Activated gamma-delta T cell treated with anti-CD3 and anti-CD28 coated beads, Interleukin-2, amount 50 U/mL, for 16 hours (primary cell): ENCODE measurements around the gene CRHR2.

Source experiments
- DNase-seq: peaks from one replicate; pipeline ENCODE4 v3.0.0-alpha.2; 2020; ENCODE audit warnings: low read depth

Gene CRHR2

DNA sequence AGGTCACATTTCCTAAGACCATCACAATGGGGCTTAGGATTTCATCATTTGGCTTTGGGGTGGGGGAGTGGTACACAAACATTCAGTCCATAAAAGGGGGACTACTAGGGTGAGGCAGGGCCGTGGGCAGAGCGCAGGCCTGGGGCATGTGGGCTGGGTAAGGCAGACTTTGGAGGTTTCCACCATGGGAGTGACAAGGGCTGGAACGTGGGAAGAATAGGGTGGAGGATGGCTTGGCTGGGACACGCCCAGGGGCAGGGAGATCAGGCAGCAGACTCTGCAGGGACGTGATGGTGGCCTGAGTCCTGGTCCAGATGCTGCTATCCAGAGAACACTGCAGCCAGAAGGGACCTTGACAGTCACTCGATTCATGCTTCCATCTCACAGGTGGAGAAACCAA is 24.7 kb upstream of the CRHR2 start:
- no peak for DNase-seq

DNA sequence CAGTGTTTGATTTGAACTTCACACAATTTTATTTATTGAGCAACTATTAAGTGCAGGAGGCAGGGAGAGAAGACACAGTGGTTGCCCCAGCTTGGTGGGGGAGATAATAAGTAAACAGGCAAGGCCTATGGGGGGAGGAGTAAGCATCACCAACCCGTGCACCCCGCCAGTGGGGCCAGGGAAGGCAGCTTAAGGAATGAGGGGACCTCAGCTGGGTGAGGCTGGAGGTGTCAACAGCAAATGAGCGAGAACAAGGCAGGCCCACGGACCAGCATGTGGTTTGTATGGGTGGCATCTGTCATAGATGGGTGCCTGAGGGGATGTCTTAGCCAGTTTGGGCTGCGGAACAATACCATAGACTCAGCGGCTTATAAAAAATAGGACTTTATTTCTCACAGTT is 24.1 kb upstream of the CRHR2 start:
- DNase-seq, result no peak

DNA sequence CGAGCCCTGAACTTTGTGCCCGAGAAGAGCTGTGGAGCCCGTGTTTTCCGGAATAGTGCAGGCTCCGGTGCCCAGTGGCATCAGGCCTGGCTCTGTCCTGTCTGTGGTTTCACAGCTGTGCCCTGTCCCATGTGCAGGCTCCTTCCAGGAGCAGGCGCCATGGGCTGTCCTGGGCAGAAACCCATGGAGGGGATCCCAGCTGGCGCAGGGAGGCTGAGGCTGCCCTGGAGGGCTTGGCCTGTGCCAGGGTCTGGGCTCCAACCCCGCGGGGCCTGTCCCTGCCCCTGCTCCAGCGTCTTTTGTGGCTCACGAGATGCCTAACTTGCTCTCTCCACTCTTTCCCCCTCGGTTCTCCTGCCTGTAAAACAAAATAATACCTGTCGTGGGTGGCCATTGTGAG is 23.3 kb upstream of the CRHR2 start:
- no peak for DNase-seq

DNA sequence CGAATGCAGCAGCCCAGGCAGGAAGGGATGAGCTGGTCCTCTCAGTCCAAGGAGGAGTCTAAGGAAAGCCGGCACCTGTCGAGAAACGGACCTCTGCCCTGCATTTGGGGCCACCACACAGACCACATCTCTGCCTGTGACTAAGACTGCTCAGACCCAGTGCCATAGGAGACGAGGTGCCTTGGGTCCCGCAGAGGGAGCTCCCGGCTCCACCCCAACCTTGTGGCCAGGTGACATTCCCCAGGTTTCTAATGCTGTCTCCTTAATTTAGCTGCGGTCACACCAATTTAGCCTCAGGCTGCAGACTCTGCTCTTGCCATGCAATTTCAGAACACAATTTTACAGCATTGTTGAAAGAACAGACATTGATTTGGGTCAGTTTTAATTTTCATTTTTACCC is 22.8 kb upstream of the CRHR2 start:
- no peak for DNase-seq

DNA sequence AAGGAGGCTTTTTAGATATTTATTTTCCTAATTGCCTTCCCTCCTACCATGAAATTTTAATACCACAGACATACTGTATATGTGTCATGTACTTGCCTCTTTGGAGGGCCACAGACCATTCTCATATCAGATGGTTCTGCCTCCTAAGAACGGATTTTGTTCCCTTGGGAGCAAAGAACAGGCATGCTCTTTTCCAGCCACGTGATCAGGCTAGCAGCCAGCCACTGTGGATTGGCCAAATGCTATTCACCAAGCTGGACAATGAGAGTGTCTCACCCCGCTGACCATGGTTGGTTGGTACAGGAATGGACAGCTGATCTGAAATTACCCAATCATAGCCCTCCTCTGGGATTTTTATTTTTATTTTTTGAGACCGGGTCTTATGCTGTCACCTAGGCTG is 21.5 kb upstream of the CRHR2 start:
- no peak for DNase-seq

DNA sequence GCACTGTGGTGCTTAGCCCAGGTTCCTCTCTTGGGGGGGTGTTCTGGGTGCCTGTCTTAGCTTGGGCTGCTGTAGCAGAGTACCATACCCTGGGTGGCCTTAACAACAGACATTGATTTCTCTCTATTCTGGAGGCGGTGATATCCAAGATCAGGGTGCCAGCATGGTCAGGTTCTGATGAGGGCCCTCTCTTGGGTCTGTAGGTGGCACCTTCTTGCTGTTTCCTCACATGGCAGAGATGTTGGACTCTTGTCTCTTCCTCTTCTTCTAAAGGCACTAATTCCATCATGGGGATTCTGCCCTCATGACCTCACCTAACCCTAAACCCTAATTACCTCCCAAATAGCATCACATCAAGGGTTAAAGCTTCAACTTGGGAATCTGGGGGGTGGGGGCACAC is 19.9 kb upstream of the CRHR2 start:
- no peak for DNase-seq

DNA sequence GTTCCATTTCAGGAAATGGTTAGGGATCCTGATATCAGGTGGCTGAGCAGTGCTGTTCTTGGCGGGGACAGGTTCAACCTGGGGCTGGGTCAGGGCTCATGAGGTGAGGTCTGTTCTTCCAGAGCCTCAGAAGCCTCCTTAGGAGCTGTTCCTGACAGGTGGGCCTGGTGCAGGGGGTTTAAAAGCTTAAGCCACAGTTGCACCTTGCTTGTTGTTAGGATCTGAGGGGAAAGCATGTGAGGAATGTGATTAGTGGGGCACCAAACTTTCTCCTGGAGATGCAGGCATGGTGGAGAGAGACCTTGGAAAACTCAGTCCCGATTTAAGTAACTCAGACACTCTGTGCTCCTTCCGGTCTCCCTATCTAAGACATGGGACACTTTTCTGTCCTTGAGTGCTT is 18.7 kb upstream of the CRHR2 start:
- no peak for DNase-seq

DNA sequence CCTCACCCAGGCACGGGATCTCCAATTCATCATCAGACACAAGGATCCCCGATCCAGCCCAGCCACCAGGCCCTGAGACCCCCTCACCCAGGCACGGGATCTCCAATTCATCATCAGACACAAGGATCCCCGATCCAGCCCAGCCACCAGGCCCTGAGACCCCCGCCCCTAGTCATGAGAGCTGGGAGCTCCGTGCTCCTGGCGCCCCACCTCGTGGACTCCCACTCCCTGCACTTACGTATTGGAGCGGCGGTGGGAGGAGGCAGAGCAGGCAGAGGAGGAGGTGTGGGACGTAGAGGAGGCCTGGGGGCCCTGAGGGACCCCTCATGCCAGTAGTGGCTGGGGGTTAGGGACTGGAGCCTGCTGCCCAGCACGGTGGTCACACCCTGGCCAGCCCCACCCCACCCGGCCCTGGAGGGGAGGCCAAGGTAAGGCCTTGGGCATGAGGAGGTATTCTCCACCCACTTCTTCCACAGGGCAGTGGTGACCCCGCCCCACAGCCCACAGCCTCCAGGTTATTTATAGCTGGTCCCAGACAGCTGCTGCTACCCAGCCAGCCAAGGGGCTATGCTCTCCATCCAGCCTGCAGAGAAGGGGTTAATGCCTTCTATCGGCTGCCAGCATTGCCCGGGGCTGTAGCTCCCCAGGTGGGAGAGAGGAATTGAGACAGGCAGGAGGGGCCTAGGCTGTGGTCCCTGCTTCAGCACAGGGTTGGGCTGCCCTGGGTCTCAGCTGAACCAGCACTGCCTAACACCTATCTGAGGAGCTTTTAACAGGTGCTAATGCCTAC is 17.6 kb upstream of the CRHR2 start:
- DNase-seq, result no peak

DNA sequence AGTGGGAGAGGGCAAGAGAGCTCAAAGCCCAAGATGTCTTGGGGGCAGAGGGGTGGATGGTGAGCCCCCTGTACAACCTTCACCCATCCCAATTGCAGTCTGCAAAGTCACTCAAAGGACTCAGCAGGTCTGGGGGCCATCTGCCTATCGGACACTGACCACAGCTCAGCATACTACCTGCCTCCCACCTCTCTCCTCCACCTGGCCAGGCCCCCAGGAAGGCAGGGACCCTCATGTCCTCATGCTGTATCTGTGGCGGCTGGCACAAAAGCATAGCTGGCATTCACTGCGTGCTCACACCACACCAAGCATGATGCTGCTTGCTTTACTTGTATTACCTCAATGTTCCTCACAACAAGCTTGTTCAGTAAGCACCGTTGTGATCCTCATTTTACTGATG is 16.2 kb upstream of the CRHR2 start:
- DNase-seq, result no peak

DNA sequence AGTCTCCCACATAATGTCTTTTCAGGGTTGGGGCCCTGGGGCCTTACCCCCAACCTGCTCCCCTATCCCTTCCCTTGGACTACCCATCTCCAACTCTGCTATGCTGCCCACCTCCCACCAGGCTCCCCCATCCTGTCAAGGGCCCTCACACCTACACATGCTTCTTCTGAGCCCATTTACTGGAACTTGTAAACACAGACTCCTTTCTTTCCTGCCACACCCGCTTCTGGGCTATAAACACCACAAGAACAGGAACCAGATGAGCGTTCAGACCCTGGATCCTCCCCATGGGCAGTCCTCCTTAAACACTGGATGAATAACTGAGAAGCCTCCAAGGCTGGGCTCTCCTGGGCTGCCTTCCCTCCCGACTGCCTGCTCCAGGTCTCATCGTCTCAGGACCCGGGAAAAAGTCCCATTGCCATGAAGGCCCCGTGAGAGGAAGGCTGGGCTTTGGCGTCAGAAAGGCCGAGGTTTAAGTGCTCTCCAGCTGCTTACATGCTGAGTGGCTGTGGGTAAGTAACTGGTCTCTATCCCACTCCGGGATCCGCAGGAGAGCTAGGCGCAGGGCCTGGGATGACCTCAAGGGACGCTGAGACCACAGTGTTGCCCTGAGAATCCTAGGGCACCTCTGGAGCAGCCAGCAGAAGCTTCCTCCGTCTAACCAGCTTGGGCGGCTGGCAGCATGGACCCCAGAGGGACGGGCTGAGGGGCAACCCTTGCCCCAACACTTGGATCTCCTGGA is 15.6 kb upstream of the CRHR2 start:
- no peak for DNase-seq

DNA sequence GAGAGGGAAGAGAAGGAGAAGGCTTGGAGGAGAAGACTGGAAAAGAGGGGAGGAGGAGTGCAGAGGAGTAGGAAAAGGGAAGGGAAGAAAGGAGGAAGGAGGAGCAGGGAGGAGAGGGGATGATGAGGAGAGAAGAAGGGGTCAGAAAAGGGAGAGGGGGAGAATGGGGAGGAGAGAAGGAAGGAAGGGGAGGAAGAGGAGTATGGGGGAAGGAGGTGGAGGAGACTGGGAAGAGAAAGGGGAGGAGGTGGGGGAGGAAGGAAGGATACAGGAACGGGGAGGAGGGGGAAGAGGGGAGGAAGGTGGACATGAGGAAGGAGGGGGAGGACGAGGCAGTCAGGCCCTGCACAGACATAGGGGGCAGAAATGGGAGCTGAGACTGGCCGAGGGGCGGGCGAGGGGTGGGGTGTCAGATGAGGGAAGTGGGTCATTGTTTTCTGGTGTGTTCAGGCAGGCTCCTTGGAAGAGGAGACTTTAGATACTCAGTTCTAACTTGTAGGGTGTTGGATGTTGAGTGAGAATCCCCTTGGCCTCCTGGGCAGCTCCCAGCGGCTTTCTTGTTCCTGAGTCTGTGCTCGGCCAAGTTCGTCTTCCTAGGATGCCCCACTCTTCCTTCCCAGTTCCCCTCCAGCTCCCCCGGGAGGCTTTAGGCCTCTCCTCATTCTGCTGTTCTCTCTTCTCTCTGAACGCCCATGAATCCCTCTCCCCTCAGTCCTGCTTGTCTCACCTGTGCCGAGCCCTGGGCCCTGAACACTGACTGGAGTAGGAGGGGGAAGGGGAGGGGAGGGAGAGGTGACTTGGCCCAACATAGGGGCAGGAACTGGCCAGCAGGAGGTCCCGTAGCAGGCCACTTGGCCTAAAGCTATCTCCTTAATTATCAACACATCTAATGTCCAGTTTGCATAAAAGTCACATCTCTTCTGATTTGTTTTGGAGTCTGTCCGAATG is 12.8 kb upstream of the CRHR2 start:
- no peak for DNase-seq

DNA sequence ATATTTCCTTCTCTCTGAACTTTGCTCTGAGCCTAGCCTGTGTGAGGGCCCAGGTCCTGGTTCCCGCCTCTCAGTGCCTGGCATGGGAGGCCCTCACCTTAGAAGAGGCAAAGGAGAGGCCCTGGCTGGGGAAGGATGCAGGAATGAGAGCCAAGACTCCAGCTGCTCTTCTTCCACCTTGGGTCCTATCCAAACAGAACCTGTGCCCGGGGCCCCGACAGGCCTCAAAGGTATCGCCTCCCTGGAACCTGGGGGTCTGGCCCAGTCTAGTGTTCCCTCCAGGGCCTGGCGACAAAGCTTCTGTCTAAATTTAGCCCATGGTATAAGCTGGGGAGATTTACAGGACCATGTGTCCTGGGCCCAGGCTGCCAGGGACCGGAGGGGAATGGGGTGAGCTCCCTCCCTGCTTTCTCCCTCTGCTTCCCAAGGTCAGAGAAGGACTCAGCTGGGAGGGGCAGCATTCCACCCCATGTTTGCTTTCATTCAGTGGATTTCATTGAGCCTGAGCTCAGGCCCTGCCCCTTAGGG is 12.0 kb upstream of the CRHR2 start:
- no peak for DNase-seq

DNA sequence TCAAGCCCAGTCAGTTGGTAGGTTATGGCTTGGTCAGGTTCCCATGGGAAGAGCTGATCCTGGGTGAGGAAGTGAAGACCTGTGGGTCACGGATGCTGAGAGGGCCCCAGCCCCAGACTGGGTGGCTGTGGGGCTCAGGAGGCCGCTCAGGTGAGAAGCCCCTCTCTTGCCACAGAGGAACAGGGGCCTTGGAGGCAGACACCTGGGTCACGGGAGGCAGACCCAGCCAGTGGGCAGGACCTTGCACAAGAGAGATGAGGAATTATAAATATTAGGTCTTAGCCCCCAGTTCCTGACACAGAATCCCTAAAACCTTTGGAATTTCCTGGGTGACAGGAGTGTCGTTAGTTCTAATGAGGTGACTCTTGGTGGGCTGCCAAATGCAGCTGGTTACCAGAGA is 10.6 kb upstream of the CRHR2 start:
- no peak for DNase-seq

DNA sequence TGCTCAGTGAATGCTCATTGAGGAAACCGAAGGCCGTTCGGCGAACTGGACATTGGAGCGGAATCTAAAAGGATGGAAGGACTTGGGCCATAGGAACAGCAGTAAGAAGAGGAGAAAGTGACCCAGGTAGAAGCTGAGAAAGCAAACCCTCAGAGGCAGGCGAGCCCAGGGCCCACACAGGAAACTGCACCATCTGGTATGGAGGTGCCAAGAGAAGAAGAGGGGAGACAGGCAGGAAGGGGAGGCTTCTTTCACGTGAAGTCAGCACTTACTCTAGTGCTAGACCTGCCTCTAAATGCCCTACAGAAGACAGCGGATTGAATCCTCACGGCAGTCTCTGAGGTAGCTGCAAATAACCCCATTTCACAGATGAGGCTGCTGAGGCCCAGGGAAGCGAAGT is 10.2 kb upstream of the CRHR2 start:
- no peak for DNase-seq

DNA sequence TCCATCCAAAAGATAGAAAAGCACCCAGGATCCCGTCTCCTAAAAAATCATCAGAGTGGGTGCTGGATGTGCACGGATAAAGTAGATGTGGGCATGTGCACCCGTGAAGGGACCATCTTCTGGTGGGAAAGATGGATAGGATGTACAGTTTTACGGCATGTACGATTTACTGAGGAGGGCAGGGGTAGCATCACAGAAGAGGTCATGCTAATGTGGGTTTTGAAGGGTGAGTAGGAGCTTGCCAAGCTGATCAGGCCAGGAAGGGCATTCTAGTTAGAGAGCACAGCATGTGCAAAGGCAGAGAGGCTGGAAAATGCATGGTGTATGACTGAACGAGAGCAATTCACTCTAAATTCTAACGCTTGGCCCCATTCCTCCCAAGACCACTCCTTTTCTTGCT is 7.8 kb upstream of the CRHR2 start:
- DNase-seq, result no peak

DNA sequence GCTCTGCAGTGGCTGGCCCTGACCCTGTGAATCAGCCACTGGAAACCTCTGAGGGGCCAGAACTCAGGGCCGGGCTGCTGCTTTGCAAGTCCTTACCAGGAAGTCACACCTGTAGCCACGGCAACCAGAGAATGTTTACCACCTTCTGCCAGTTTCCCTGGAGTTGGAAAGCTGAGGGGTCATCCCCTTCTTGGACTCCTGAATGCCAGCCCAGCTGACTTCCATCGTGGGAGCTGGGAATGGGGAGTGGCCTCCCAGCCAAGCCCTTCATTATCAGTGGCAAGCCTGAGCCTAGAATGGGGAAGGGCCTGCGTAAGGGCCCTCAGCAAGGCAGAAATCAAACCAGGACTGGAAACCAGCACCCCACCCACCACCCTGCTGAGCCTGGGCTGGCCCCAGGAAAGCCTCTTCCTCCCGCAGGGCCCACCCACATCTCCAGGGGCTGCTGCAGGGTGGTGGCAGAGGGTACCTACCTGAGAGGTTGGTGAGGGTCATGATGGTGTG is 6.5 kb upstream of the CRHR2 start:
- no peak for DNase-seq

DNA sequence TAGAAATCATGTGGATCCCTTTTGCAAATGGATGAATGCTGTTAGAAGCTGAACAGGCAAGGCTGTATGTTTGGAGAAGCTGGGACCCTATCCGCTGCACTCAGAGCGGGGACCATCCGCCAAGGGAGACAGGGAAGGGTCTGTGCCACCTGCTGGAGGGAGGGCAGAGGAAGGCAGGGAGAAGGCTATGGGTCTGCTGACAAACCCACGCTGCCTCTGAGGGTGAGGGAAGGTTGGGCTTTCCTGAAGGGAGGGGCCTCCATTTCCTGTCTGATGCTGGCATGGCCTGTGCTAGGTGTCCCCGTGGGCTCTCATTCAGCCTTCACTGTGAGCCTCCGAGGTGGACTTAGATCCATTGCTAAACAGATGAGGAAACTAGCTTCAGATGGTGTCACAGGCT is 5.3 kb upstream of the CRHR2 start:
- DNase-seq, result no peak

DNA sequence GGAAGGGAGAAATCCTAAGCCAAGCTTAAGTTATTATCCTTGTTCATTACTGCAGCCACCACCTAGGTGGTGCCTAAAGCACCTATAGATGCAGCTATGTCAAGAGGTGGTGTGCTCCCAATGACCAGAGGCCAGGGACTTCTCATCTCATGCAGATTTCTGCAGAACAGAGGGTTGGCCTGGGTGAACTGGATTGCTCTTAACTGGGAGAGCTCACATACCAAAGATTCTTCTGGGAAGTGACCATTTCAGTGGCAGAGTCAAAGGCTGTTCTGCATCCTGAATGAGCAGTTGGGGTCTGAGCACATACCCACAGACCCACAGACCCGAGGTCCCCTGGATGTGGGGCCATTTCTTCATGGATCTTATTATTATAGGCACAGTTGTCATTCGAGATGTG is 2.1 kb upstream of the CRHR2 start:
- DNase-seq, result no peak

DNA sequence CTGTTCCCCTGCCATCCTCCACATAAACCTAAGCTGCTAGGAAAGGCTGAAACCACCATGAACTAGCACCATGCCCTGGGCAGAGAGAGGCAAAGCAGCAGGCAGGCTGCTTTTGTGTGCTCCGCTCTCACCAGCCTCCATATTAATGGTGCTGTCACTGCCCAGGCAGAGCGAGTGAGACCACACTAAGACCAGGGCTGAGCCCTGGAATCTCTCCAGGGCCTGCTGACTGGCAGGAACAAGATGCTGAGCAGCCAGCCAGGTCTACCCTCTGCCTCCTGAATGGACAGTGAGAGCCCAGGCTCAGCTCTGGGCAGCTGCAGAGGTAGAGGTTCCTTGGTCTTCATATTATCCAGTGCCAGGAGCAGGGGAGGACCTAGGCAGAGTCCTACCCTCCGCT is 1.6 kb upstream of the CRHR2 start:
- DNase-seq, result no peak

DNA sequence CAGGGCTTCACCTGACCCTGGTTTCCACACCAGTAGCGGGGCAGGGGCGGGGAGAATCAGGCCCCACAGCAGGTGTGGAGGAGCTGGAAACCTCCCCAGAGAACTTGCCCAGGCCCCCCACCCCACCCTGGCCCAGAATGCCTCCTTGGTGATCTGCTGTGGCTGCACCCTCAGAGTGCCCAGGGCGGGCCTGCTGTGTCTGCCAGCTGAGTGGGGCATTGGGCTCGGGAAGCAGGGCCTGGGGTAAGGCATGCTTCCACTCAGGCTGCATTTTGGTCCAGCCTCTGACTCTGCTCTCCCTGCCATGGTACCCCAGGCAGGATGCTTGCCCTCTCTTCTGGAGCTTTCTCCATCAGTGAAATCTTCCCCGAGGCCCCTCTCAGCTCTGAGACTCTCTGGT is 1.1 kb upstream of the CRHR2 start:
- no peak for DNase-seq

DNA sequence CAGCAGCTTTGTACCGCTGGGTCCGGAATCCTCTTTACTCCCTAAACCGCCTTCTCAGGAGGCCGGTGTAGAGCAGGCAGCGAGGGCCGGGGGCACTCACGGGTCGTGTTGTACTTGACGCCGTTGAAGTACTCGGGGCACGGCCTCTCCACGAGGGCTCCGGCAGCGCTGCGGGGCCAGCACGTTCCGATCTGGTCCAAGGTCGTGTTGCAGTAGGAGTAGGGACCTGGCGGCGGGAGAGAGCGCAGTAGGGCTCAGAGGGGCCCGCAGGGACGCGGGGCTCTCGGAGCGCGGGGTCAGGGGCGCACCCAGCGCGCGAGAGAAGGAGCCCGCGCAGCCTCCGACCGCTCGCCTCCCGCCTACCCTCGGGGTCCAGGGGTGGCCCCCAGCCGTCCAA is 443 bp downstream of the CRHR2 start:
- no peak for DNase-seq

DNA sequence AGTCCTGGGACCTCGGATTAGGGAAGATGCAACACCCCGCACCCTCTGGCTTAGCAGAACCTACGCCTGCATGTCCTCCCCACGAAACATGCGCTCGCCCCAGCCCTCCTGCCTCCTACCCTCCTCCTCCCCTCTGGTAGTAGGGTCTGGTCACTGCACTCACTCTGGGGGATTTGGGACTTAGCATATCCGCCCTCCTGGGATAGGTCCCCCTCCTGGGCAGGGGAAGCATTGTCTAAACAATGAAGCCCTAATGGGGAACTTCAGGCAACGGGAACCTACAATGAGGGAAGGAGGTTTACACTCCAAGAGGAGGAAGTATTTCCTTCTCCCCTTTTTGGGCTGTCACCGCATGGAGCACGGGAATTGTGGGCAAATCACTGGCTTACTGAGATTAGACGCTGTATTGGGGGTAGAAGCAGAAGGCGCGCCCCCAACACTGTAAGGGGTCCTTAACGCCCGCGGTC is 892 bp downstream of the CRHR2 start:
- no peak for DNase-seq
